Astrocyte (in vitro differentiated cells and primary cell): ENCODE results near the gene SURF1. TPM values are rescaled to one million over a fixed set of nuclear protein-coding genes. Genes with fewer than 3 reads are reported as not detected.

Experiments
- DNase-seq: peaks from one replicate; pipeline ENCODE4 v3.0.0-alpha.2; 2010; ENCODE audit warnings: low read depth
- FAIRE-seq: peaks from 2 replicates; lab custom pipeline; 2011; peaks lifted over from hg19 to GRCh38; lab: Jason Lieb, UNC
- H2AFZ ChIP-seq: 2 replicates; pipeline ENCODE4 v1.6.0; 2012; ENCODE audit warnings: low read depth, low read length, inconsistent platforms
- H3K27ac ChIP-seq: 2 replicates; pipeline ENCODE4 v1.5.1; 2011; ENCODE audit warnings: low read depth, low read length, inconsistent platforms
- H3K27me3 ChIP-seq: 2 replicates; pipeline ENCODE4 v1.6.0; 2011; ENCODE audit warnings: low read length, inconsistent platforms; ENCODE audit not compliant: insufficient read depth
- H3K36me3 ChIP-seq: 2 replicates; pipeline ENCODE4 v1.5.1; 2011; ENCODE audit warnings: low read length, inconsistent platforms; ENCODE audit not compliant: insufficient read depth
- H3K4me1 ChIP-seq: 2 replicates; pipeline ENCODE4 v1.5.1; 2011; ENCODE audit warnings: low read length, inconsistent platforms; ENCODE audit not compliant: insufficient read depth
- H3K4me2 ChIP-seq: 2 replicates; pipeline ENCODE4 v1.6.0; 2012; ENCODE audit warnings: low read length, inconsistent platforms
- H3K4me3 ChIP-seq: 2 replicates; pipeline ENCODE4 v1.5.1; 2011; ENCODE audit warnings: low read depth, mild to moderate bottlenecking, low read length, inconsistent platforms; ENCODE audit not compliant: insufficient read depth
- H3K79me2 ChIP-seq: 2 replicates; pipeline ENCODE4 v1.6.0; 2012; ENCODE audit warnings: mild to moderate bottlenecking, low read length, inconsistent platforms; ENCODE audit not compliant: insufficient read depth
- H3K9ac ChIP-seq: 2 replicates; pipeline ENCODE4 v1.6.0; 2012; ENCODE audit warnings: mild to moderate bottlenecking, low read length, inconsistent platforms
- H3K9me3 ChIP-seq: 2 replicates; pipeline ENCODE4 v1.5.1; 2012; ENCODE audit warnings: low read depth, mild to moderate bottlenecking, low read length, inconsistent platforms; ENCODE audit not compliant: insufficient read depth
- H4K20me1 ChIP-seq: 2 replicates; pipeline ENCODE4 v1.6.0; 2012; ENCODE audit warnings: low read length, inconsistent platforms; ENCODE audit not compliant: insufficient read depth
- H3K27ac Mint-ChIP-seq: one replicate; pipeline ENCODE4 v1.8.0; 2021; ENCODE audit warnings: mild to moderate bottlenecking, mixed read lengths; ENCODE audit not compliant: unreplicated experiment
- H3K27me3 Mint-ChIP-seq: one replicate; pipeline ENCODE4 v1.8.0; 2021; ENCODE audit warnings: low read depth, mixed read lengths; ENCODE audit not compliant: unreplicated experiment
- H3K36me3 Mint-ChIP-seq: one replicate; pipeline ENCODE4 v1.8.0; 2021; ENCODE audit warnings: low read depth, mixed read lengths; ENCODE audit not compliant: unreplicated experiment
- H3K4me1 Mint-ChIP-seq: one replicate; pipeline ENCODE4 v1.8.0; 2021; ENCODE audit warnings: low read depth, mixed read lengths; ENCODE audit not compliant: unreplicated experiment
- H3K4me3 Mint-ChIP-seq: one replicate; pipeline ENCODE4 v1.8.0; 2021; ENCODE audit warnings: mild to moderate bottlenecking, moderate library complexity, mixed read lengths; ENCODE audit not compliant: unreplicated experiment
- H3K9me3 Mint-ChIP-seq: one replicate; pipeline ENCODE4 v1.8.0; 2021; ENCODE audit warnings: mild to moderate bottlenecking, mixed read lengths; ENCODE audit not compliant: unreplicated experiment
- CTCF ChIP-seq: IDR thresholded peaks from 2 replicates; pipeline ENCODE4 v1.5.1; 2011; ENCODE audit warnings: low read depth, mild to moderate bottlenecking, inconsistent platforms, low read length, moderate library complexity; ENCODE audit not compliant: insufficient read depth
- EZH2 ChIP-seq: IDR thresholded peaks from 2 replicates; pipeline ENCODE4 v1.6.1; 2012; ENCODE audit warnings: mild to moderate bottlenecking, low read length, inconsistent platforms; ENCODE audit not compliant: insufficient read depth
- total RNA-seq: library from RNA; stranded (reverse); gene quantifications from 2 replicates; pipeline ENCODE4 v1.2.1, GENCODE V29; 2021

SURF1 gene
- total RNA-seq, 1 donor from 2014 or later: 35.9 TPM

GRCh38 chr9:133367778-133368177, 11.5 kb upstream of the SURF1 start:
- Mint-ChIP-seq H3K9me3 (no peaks in the 10 kb centered on the region), H3K36me3 (peaks cover 20% of the 10 kb centered on the region), H3K27ac (no peak overlapping the region), H3K27me3 (no peaks in the 10 kb centered on the region), H3K4me1 (peaks cover 56% of the 10 kb centered on the region), H3K4me3 (no peak overlapping the region)
- Histone ChIP-seq H3K9ac (no peak overlapping the region), H3K9me3 (no peaks in the 10 kb centered on the region), H3K4me2 (no peak overlapping the region), H4K20me1 (peaks cover 97% of the 10 kb centered on the region), H3K36me3 (peaks cover 58% of the 10 kb centered on the region), H3K27me3 (no peaks in the 10 kb centered on the region), H3K4me1 (peaks cover 35% of the 10 kb centered on the region), H3K27ac (no peak overlapping the region), H3K4me3 (no peak overlapping the region), H2AFZ (no peak overlapping the region), H3K79me2 (peaks cover 96% of the 10 kb centered on the region)
- TF ChIP-seq EZH2 (no peak), CTCF (no peak)
- DNase-seq (no peak), FAIRE-seq (no peak)

GRCh38 chr9:133367221-133367620, 10.9 kb upstream of the SURF1 start:
- no peak overlapping the region for H2AFZ ChIP-seq
- H3K79me2 ChIP-seq: peaks cover 96% of the 10 kb centered on the region
- no peak overlapping the region for H3K27ac ChIP-seq
- H3K27ac Mint-ChIP-seq: no peak overlapping the region
- H3K4me3 ChIP-seq: no peak overlapping the region
- H3K4me1 ChIP-seq: peaks cover 29% of the 10 kb centered on the region
- H3K27me3 ChIP-seq: no peaks in the 10 kb centered on the region
- H3K9ac ChIP-seq: no peak overlapping the region
- peaks cover 58% of the 10 kb centered on the region for H3K36me3 ChIP-seq
- H3K9me3 Mint-ChIP-seq: no peaks in the 10 kb centered on the region
- H3K4me1 Mint-ChIP-seq: peaks cover 51% of the 10 kb centered on the region
- no peak overlapping the region for H3K4me2 ChIP-seq
- H3K4me3 Mint-ChIP-seq: no peak overlapping the region
- peaks cover 97% of the 10 kb centered on the region for H4K20me1 ChIP-seq
- FAIRE-seq (no peak), DNase-seq (no peak)
- H3K36me3 Mint-ChIP-seq: peaks cover 19% of the 10 kb centered on the region
- no peaks in the 10 kb centered on the region for H3K27me3 Mint-ChIP-seq
- H3K9me3 ChIP-seq: no peaks in the 10 kb centered on the region
- TF ChIP-seq CTCF: no peak
- TF ChIP-seq EZH2: no peak

- H3K4me3 ChIP-seq: no peak overlapping the region
- H3K27ac ChIP-seq: no peak overlapping the region
- Mint-ChIP-seq H3K27me3 (no peaks in the 10 kb centered on the region), H3K27ac (no peak overlapping the region), H3K36me3 (peaks cover 20% of the 10 kb centered on the region), H3K9me3 (no peaks in the 10 kb centered on the region), H3K4me1 (peaks cover 44% of the 10 kb centered on the region), H3K4me3 (no peak overlapping the region)
- TF ChIP-seq CTCF (no peak), EZH2 (no peak)
- no peak overlapping the region for H3K4me2 ChIP-seq
- no peak overlapping the region for H3K9ac ChIP-seq
- H4K20me1 ChIP-seq: peaks cover 97% of the 10 kb centered on the region
- peaks cover 61% of the 10 kb centered on the region for H3K36me3 ChIP-seq
- no peak for FAIRE-seq
- H3K4me1 ChIP-seq: peaks cover 21% of the 10 kb centered on the region
- H2AFZ ChIP-seq: no peak overlapping the region
- H3K79me2 ChIP-seq: peaks cover 96% of the 10 kb centered on the region
- H3K9me3 ChIP-seq: no peaks in the 10 kb centered on the region
- DNase-seq: no peak
- H3K27me3 ChIP-seq: no peaks in the 10 kb centered on the region
Observed at GRCh38 chr9:133366435-133366834, 10.1 kb upstream of the SURF1 start.
